Measurements from ENCODE around the gene IL18.
"Not testable (repeated sequence)": the region's sequence is repeated elsewhere in the genome, so short reads cannot be mapped to it uniquely, and the experiment has no call there.

DNA sequence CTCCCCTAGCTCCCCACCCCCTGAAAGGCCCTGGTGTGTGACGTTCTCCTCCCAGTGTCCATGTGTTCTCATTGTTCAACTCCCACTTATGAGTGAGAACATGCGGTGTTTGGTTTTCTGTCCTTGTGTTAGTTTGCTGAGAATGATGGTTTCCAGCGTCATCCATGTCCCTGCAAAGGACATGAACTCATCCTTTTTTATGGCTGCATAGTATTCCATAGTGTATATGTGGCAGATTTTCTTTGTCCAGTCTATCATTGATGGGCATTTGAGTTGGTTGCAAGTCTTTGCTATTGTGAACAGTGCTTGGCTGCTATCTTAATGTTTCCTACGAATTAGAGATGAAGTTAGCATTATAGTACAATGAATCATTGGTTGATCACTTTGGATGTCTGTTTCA, 35.2 kb upstream of the IL18 start:
- TF ChIP-seq, protein P1, sequence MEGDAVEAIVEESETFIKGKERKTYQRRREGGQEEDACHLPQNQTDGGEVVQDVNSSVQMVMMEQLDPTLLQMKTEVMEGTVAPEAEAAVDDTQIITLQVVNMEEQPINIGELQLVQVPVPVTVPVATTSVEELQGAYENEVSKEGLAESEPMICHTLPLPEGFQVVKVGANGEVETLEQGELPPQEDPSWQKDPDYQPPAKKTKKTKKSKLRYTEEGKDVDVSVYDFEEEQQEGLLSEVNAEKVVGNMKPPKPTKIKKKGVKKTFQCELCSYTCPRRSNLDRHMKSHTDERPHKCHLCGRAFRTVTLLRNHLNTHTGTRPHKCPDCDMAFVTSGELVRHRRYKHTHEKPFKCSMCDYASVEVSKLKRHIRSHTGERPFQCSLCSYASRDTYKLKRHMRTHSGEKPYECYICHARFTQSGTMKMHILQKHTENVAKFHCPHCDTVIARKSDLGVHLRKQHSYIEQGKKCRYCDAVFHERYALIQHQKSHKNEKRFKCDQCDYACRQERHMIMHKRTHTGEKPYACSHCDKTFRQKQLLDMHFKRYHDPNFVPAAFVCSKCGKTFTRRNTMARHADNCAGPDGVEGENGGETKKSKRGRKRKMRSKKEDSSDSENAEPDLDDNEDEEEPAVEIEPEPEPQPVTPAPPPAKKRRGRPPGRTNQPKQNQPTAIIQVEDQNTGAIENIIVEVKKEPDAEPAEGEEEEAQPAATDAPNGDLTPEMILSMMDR (IDR thresholded peaks at IDR 0.05; ENCODE audit: low read length) = not testable (repeated sequence)
- not testable (repeated sequence) for TF ChIP-seq EZH2 (optimal IDR thresholded peaks at IDR 0.05; ENCODE audit: low read depth, low read length)

Data from MM.1S (cell line).